Smooth muscle cell (in vitro differentiated cells): ENCODE data around the gene CHCHD6. TPM values are rescaled to one million over a fixed set of nuclear protein-coding genes. Genes with fewer than 3 reads are reported as not detected.

Experiments
- DNase-seq: peaks from one replicate; lab custom pipeline; 2025; ENCODE audit not compliant: unreplicated experiment; lab: John Stamatoyannopoulos, UW
- H2AFZ ChIP-seq: fragments of 200-600 bp; sonication (generic); 2 replicates; pipeline ENCODE4 v1.6.0; 2016; ENCODE audit warnings: antibody characterized with exemption, low read depth, mild to moderate bottlenecking
- H3F3A ChIP-seq: fragments of 200-600 bp; sonication (generic); 2 replicates; pipeline ENCODE4 v1.6.0; 2017; ENCODE audit warnings: antibody characterized with exemption, low read depth
- H3K27ac ChIP-seq: fragments of 200-600 bp; sonication (generic); 2 replicates; pipeline ENCODE4 v1.5.1; 2016; ENCODE audit warnings: low read depth, mild to moderate bottlenecking
- H3K27me3 ChIP-seq: fragments of 200-600 bp; sonication (generic); 2 replicates; pipeline ENCODE4 v1.6.1; 2016; ENCODE audit warnings: low read depth, mild to moderate bottlenecking
- H3K36me3 ChIP-seq: fragments of 200-600 bp; sonication (generic); 2 replicates; pipeline ENCODE4 v1.5.1; 2016; ENCODE audit warnings: low read depth
- H3K4me1 ChIP-seq: fragments of 200-600 bp; sonication (generic); 2 replicates; pipeline ENCODE4 v1.5.1; 2016; ENCODE audit warnings: low read depth
- H3K4me2 ChIP-seq: fragments of 200-600 bp; sonication (generic); 2 replicates; pipeline ENCODE4 v1.6.0; 2016; ENCODE audit warnings: mild to moderate bottlenecking
- H3K4me3 ChIP-seq: fragments of 200-600 bp; sonication (generic); 2 replicates; pipeline ENCODE4 v1.5.1; 2016; ENCODE audit warnings: mild to moderate bottlenecking
- H3K79me2 ChIP-seq: fragments of 200-600 bp; sonication (generic); 2 replicates; pipeline ENCODE4 v1.6.0; 2016; ENCODE audit warnings: low read depth, mild to moderate bottlenecking
- H3K9ac ChIP-seq: fragments of 200-600 bp; sonication (generic); 2 replicates; pipeline ENCODE4 v1.6.0; 2016; ENCODE audit warnings: low read depth
- H3K9me3 ChIP-seq: fragments of 200-600 bp; sonication (generic); replicated peaks from 2 replicates; pipeline ENCODE4 v1.5.1; 2016; ENCODE audit warnings: low read depth
- H4K20me1 ChIP-seq: fragments of 200-600 bp; sonication (generic); 2 replicates; pipeline ENCODE4 v1.6.0; 2016; ENCODE audit warnings: low read depth
- WGBS: methylation state at CpG from one replicate; pipeline ENCODE4 v1.1.7; 2016; ENCODE audit warnings: low lambda C conversion rate; 5-methylcytosine and 5-hydroxymethylcytosine counted together
- polyA plus RNA-seq: library from polyadenylated mRNA; unstranded; fragments of >200 nt; fragmentation: Nextera tagmentation; extraction: Ambion mirVana; gene quantifications from 2 replicates; pipeline ENCODE4 v1.2.1, GENCODE V29; 2016
- total RNA-seq: library from RNA; depleted of rRNA; stranded (reverse); fragments of >200 nt; gene quantifications from 2 replicates; pipeline ENCODE4 v1.2.3, GENCODE V29; 2014
- TF ChIP-seq, protein P1 (sequence below): fragments of 200-600 bp; sonication (generic); IDR thresholded peaks from 2 replicates; pipeline ENCODE4 v1.5.1; 2017; ENCODE audit warnings: borderline replicate concordance, mild to moderate bottlenecking, antibody characterized with exemption; ENCODE audit not compliant: insufficient read depth, poor library complexity, severe bottlenecking

CHCHD6 gene
- total and polyA plus RNA-seq, 2 experiments from 2014 or later = 6.7 to 27.2 TPM

DNA sequence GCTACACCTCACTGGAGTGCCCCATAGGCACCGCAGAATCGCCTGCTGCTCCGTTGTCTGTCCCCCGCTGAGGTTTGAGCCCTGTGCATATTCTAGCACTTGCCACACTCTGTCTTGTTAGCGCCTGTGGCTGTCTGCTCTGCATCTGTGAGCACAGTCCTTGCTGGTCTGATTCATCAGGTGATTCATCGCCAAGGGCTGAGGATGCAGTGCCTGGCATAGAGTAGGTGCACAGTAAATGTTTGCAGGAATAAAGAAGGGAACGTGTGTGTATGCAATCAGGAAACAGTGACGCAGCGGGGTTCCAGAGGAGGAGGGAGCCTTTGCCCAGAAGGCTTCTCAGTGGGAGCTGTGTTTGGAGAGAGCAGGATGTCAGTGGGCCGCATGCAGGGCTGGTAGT, 154.8 kb downstream of the CHCHD6 start:
- H3K4me1 ChIP-seq = peaks cover 7% of the 10 kb centered on the region
- H3K9me3 ChIP-seq = no peaks in the 10 kb centered on the region
- DNase-seq = no peak
- no peaks in the 10 kb centered on the region for H4K20me1 ChIP-seq
- H3F3A ChIP-seq = no peaks in the 10 kb centered on the region
- no peak overlapping the region for H3K4me2 ChIP-seq
- no peaks in the 10 kb centered on the region for H3K36me3 ChIP-seq
- H3K79me2 ChIP-seq = no peaks in the 10 kb centered on the region
- H2AFZ ChIP-seq = no peak overlapping the region
- no peak overlapping the region for H3K4me3 ChIP-seq
- TF ChIP-seq, protein P1, sequence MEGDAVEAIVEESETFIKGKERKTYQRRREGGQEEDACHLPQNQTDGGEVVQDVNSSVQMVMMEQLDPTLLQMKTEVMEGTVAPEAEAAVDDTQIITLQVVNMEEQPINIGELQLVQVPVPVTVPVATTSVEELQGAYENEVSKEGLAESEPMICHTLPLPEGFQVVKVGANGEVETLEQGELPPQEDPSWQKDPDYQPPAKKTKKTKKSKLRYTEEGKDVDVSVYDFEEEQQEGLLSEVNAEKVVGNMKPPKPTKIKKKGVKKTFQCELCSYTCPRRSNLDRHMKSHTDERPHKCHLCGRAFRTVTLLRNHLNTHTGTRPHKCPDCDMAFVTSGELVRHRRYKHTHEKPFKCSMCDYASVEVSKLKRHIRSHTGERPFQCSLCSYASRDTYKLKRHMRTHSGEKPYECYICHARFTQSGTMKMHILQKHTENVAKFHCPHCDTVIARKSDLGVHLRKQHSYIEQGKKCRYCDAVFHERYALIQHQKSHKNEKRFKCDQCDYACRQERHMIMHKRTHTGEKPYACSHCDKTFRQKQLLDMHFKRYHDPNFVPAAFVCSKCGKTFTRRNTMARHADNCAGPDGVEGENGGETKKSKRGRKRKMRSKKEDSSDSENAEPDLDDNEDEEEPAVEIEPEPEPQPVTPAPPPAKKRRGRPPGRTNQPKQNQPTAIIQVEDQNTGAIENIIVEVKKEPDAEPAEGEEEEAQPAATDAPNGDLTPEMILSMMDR = no peak
- 36% methylated on average over 10 of the region's 10 CpGs for WGBS
- H3K27me3 ChIP-seq = no peaks in the 10 kb centered on the region
- H3K9ac ChIP-seq = no peak overlapping the region
- no peak overlapping the region for H3K27ac ChIP-seq

DNA sequence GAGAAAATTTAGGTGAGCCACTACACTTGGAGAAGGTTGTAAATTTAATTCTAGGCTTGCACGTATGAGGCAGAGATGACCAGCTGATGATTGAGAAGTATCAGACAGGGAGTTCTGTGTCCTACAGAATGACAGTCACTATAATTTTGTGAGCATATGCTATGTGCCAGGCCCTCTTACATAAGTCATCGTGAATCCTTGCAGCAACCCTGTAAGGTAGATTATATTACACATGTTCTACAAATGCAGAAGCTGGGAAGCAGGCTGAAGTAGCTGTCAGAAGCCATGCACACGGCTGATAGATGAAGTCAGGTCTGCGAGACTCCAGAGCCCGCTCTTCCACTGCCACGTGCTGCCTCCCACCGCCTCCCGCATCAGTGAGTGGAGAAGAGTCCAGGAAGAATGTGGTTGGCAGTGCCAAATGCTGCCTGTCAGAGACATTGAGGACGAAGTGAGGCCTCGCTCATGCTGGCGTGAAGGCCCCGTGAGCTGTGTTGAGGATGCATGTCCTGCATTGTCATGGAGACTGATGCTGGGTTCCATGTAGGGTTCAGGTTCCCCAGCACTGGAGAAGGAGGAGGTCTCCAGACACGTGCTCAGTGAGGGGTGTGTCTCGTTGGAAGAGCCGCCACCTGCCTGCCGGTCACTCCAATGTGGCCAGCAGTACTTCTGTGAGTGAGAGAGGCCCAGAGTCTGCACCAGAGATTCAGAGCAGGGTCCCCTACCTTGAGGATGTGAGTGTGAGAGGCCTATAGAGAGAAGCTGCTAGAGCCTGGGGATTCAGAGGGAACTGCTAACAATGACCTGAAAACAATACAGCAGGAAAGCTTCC, 155.6 kb downstream of the CHCHD6 start:
- Histone ChIP-seq H3K27me3 (no peaks in the 10 kb centered on the region), H3K9ac (no peak overlapping the region), H3K4me3 (no peak overlapping the region), H3K79me2 (no peaks in the 10 kb centered on the region), H3K4me1 (no peaks in the 10 kb centered on the region), H2AFZ (no peak overlapping the region), H3K36me3 (no peaks in the 10 kb centered on the region), H3F3A (no peaks in the 10 kb centered on the region), H3K27ac (no peak overlapping the region), H3K9me3 (no peaks in the 10 kb centered on the region), H4K20me1 (no peaks in the 10 kb centered on the region), H3K4me2 (no peak overlapping the region)
- DNase-seq = no peak
- TF ChIP-seq, protein P1 = no peak
- 95% methylated on average over 16 of the region's 16 CpGs for WGBS

DNA sequence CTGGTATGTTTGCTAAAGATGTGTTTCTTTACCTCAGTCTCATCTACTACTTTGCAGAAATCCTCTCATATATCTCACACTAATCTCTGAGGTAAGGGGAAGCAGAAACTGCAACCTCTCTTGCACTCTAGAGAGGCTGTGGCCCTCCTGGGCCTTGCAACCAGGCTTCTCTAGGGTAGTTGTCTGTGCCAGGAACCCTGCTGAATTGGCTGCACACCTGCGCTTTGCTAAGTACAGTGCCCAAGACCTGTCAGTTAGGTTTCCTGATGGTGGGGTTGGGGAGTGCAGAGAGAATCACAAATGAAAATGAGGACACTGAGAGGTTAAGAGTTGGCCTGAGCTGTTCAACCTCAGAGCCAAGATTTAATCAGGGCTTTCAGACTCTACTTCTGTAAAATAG, 161.7 kb downstream of the CHCHD6 start:
- Histone ChIP-seq H3K4me2 (no peak overlapping the region), H3K4me3 (no peak overlapping the region), H4K20me1 (no peaks in the 10 kb centered on the region), H3K9me3 (no peaks in the 10 kb centered on the region), H3K27ac (no peak overlapping the region), H3K36me3 (no peaks in the 10 kb centered on the region), H3K9ac (no peak overlapping the region), H3K27me3 (no peaks in the 10 kb centered on the region), H3K4me1 (no peaks in the 10 kb centered on the region), H2AFZ (no peak overlapping the region), H3F3A (no peaks in the 10 kb centered on the region), H3K79me2 (no peaks in the 10 kb centered on the region)
- 92% methylated on average over 1 of the region's 1 CpG for WGBS
- TF ChIP-seq, protein P1 = no peak
- no peak for DNase-seq

DNA sequence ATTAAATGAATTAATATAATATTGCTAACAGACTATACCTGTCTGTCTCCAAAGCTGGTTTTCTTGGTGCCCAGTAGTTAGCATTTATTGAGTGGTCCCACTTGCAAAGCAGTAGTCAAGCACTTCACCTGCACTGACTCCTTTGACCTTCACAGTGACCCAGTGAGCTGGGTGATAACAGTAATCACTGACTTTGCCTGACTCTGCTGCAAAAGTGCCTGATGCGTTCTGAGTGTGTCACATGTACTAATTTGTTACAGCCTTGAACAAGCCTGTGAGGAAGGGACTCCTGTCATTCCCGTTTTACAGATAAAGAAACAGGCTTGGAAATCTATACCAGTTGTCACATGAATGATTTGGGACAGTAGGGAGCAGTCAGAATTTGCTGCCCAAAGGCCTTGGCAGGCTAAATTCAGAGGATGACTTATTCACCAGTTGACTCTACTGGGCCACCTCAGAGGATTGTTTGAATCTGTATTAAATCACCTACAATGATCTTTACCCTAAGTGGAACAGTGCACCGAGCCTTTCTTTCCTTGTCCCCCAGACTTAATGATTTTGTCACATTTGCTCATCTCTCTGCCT, 162.2 kb downstream of the CHCHD6 start:
- Histone ChIP-seq H3K4me3 (no peak overlapping the region), H3K9ac (no peak overlapping the region), H3K27ac (no peak overlapping the region), H4K20me1 (no peaks in the 10 kb centered on the region), H3K27me3 (no peaks in the 10 kb centered on the region), H2AFZ (no peak overlapping the region), H3K4me2 (no peak overlapping the region), H3K9me3 (no peaks in the 10 kb centered on the region), H3K4me1 (no peaks in the 10 kb centered on the region), H3F3A (no peaks in the 10 kb centered on the region), H3K79me2 (no peaks in the 10 kb centered on the region), H3K36me3 (no peaks in the 10 kb centered on the region)
- 86% methylated on average over 3 of the region's 3 CpGs for WGBS
- DNase-seq = no peak
- TF ChIP-seq, protein P1 = no peak
